Measurements from ENCODE around the gene FOXRED1.
"Not testable (repeated sequence)": the region's sequence is repeated elsewhere in the genome, so short reads cannot be mapped to it uniquely, and the experiment has no call there.

Gene FOXRED1

GRCh38 chr11:126268708-126269579, at the start of gene FOXRED1, which contains the start of gene SRPRA:
Gene FOXRED1 (plus strand): TSS chr11:126269154. CDS start chr11:126269207, 53 bp downstream.
Gene SRPRA (minus strand): TSS chr11:126268895. CDS start chr11:126268804, 91 bp downstream.
- peak; percentile 99 for DNase-seq

GRCh38 chr11:126219547-126219946, 49.4 kb upstream of the FOXRED1 start:
- no peak for DNase-seq

- no peak for DNase-seq
These were observed 44.2 kb upstream of the FOXRED1 start for GRCh38 chr11:126224647-126225294.

GRCh38 chr11:126225295-126225665, 43.7 kb upstream of the FOXRED1 start:
- DNase-seq: no peak

- no peak for DNase-seq
These were observed 42.4 kb upstream of the FOXRED1 start for GRCh38 chr11:126226334-126227084.

- no peak for DNase-seq
These were observed 39.0 kb upstream of the FOXRED1 start for GRCh38 chr11:126229858-126230540.

GRCh38 chr11:126231725-126232459, 37.1 kb upstream of the FOXRED1 start:
- no peak for DNase-seq

- DNase-seq: no peak
These were observed 36.3 kb upstream of the FOXRED1 start for GRCh38 chr11:126232683-126233082.

- DNase-seq: no peak
These were observed 35.6 kb upstream of the FOXRED1 start for GRCh38 chr11:126233391-126233790.

GRCh38 chr11:126246636-126247035, 22.3 kb upstream of the FOXRED1 start:
- no peak for DNase-seq

GRCh38 chr11:126253265-126253664, 15.7 kb upstream of the FOXRED1 start:
- DNase-seq: no peak

- no peak for DNase-seq
These were observed 14.1 kb upstream of the FOXRED1 start for GRCh38 chr11:126254819-126255218.

- not testable (repeated sequence) for DNase-seq
These were observed 13.4 kb upstream of the FOXRED1 start for GRCh38 chr11:126255507-126255906.

- no peak for DNase-seq
These were observed 12.7 kb upstream of the FOXRED1 start for GRCh38 chr11:126256216-126256615.

- no peak for DNase-seq
These were observed 11.8 kb upstream of the FOXRED1 start for GRCh38 chr11:126257144-126257543.

GRCh38 chr11:126257764-126258163, 11.2 kb upstream of the FOXRED1 start:
- no peak for DNase-seq

GRCh38 chr11:126262216-126262615, 6.7 kb upstream of the FOXRED1 start:
- no peak for DNase-seq

GRCh38 chr11:126263489-126263888, 5.5 kb upstream of the FOXRED1 start:
- no peak for DNase-seq

- no peak for DNase-seq
These were observed 3.1 kb upstream of the FOXRED1 start for GRCh38 chr11:126265811-126266210.

- DNase-seq: no peak
These were observed 1.3 kb upstream of the FOXRED1 start for GRCh38 chr11:126267650-126268049.

GRCh38 chr11:126268361-126268707, 620 bp upstream of the FOXRED1 start:
- no peak for DNase-seq

GRCh38 chr11:126277322-126277721, 8.4 kb downstream of the FOXRED1 start:
- DNase-seq: no peak
